Muscle layer of colon (tissue), 2 donors: ENCODE data around the gene OR8I2.
"Not testable (repeated sequence)": the region's sequence is repeated elsewhere in the genome, so short reads cannot be mapped to it uniquely, and the experiment has no call there.

Experiments
- H3K27ac ChIP-seq: one replicate; pipeline ENCODE4 v1.7.0; 2013; ENCODE audit warnings: low read depth, mild to moderate bottlenecking, low read length, moderate library complexity
- H3K27me3 ChIP-seq, 2 donors: one replicate each; pipeline ENCODE4 v1.7.0; 2013; ENCODE audit warnings: low read length in 2 of 2, mild to moderate bottlenecking in 2 of 2; ENCODE audit not compliant: insufficient read depth in 2 of 2, control insufficient read depth in 1 of 2
- H3K36me3 ChIP-seq: one replicate; pipeline ENCODE4 v1.7.0; 2013; ENCODE audit warnings: mild to moderate bottlenecking, low read length; ENCODE audit not compliant: insufficient read depth
- H3K4me1 ChIP-seq: one replicate; pipeline ENCODE4 v1.7.0; 2013; ENCODE audit warnings: mild to moderate bottlenecking, low read length; ENCODE audit not compliant: insufficient read depth
- H3K4me3 ChIP-seq, 2 donors: one replicate each; pipeline ENCODE4 v1.7.0; 2013; ENCODE audit warnings: low read length in 2 of 2, low read depth in 1 of 2, mild to moderate bottlenecking in 1 of 2, moderate library complexity in 1 of 2
- H3K9ac ChIP-seq: one replicate; pipeline ENCODE4 v1.7.0; 2013; ENCODE audit warnings: low read length
- H3K9me3 ChIP-seq: one replicate; pipeline ENCODE4 v1.7.0; 2013; ENCODE audit warnings: mild to moderate bottlenecking, low read length
- donor health status: abdominal sarcoma.
- donor health status: Adenocarcinoma of cecum.

Gene OR8I2

GRCh38 chr11:56093008-56093407, at the start of gene OR8I2:
TSS of gene OR8I2 (plus strand) at chr11:56093308. CDS start at chr11:56093308, 0 bp downstream.
- Histone ChIP-seq H3K9ac (no peak within 1 kb of the TSS), H3K36me3 (no peaks in the 10 kb centered on the region), H3K27ac (no peak within 1 kb of the TSS)

GRCh38 chr11:56045538-56045937, 47.6 kb upstream of the OR8I2 start:
- Histone ChIP-seq H3K27me3 (no peaks in the 10 kb centered on the region), H3K4me3 (no peak overlapping the region), H3K27ac (no peak overlapping the region), H3K9ac (no peak overlapping the region), H3K4me1 (no peaks in the 10 kb centered on the region), H3K36me3 (no peaks in the 10 kb centered on the region), H3K9me3 (no peaks in the 10 kb centered on the region)

More at GRCh38 chr11:56093008-56093407, at the start of gene OR8I2:
- H3K4me1 ChIP-seq = no peaks in the 10 kb centered on the region
- no peak within 1 kb of the TSS for H3K4me3 ChIP-seq
- no peaks in the 10 kb centered on the region for H3K27me3 ChIP-seq
- H3K9me3 ChIP-seq = no peaks in the 10 kb centered on the region

GRCh38 chr11:56048480-56048879, 44.6 kb upstream of the OR8I2 start:
- Histone ChIP-seq H3K27ac (no peak overlapping the region), H3K4me3 (no peak overlapping the region), H3K27me3 (no peaks in the 10 kb centered on the region), H3K9ac (no peak overlapping the region), H3K9me3 (no peaks in the 10 kb centered on the region), H3K36me3 (no peaks in the 10 kb centered on the region), H3K4me1 (no peaks in the 10 kb centered on the region)

- Histone ChIP-seq H3K27ac (no peak overlapping the region), H3K9me3 (no peaks in the 10 kb centered on the region), H3K4me1 (no peaks in the 10 kb centered on the region), H3K9ac (no peak overlapping the region), H3K27me3 (no peaks in the 10 kb centered on the region), H3K36me3 (no peaks in the 10 kb centered on the region), H3K4me3 (no peak overlapping the region)
Measured at GRCh38 chr11:56049487-56049886, 43.6 kb upstream of the OR8I2 start.

GRCh38 chr11:56056366-56056765, 36.7 kb upstream of the OR8I2 start:
- H3K9me3 ChIP-seq, H3K36me3 ChIP-seq, H3K9ac ChIP-seq, H3K27me3 ChIP-seq, H3K27ac ChIP-seq, H3K4me1 ChIP-seq, H3K4me3 ChIP-seq: not testable (repeated sequence)

- not testable (repeated sequence) for H3K27me3 ChIP-seq, H3K9me3 ChIP-seq, H3K4me1 ChIP-seq, H3K36me3 ChIP-seq, H3K27ac ChIP-seq, H3K4me3 ChIP-seq, H3K9ac ChIP-seq
Measured at GRCh38 chr11:56057661-56058237, 35.4 kb upstream of the OR8I2 start.

GRCh38 chr11:56058260-56058780, 34.8 kb upstream of the OR8I2 start:
- H3K36me3 ChIP-seq, H3K27me3 ChIP-seq, H3K4me3 ChIP-seq, H3K4me1 ChIP-seq, H3K27ac ChIP-seq, H3K9me3 ChIP-seq, H3K9ac ChIP-seq: not testable (repeated sequence)

- Histone ChIP-seq H3K4me3 (no peak overlapping the region), H3K9me3 (no peaks in the 10 kb centered on the region), H3K27ac (no peak overlapping the region), H3K27me3 (no peaks in the 10 kb centered on the region), H3K4me1 (no peaks in the 10 kb centered on the region), H3K9ac (no peak overlapping the region), H3K36me3 (no peaks in the 10 kb centered on the region)
Measured at GRCh38 chr11:56066980-56067379, 26.1 kb upstream of the OR8I2 start.

GRCh38 chr11:56089697-56090096, 3.4 kb upstream of the OR8I2 start:
- Histone ChIP-seq H3K27me3 (no peaks in the 10 kb centered on the region), H3K36me3 (no peaks in the 10 kb centered on the region), H3K9ac (no peak overlapping the region), H3K4me3 (no peak overlapping the region), H3K9me3 (no peaks in the 10 kb centered on the region), H3K4me1 (no peaks in the 10 kb centered on the region), H3K27ac (no peak overlapping the region)

GRCh38 chr11:56103210-56103737, 10.2 kb downstream of the OR8I2 start, which contains the start of gene OR8H2:
TSS of gene OR8H2 (plus strand) at chr11:56103687. CDS start at chr11:56105043, 1,356 bp downstream.
- Histone ChIP-seq H3K27ac (no peak within 1 kb of the TSS), H3K4me3 (no peak within 1 kb of the TSS), H3K9me3 (no peaks in the 10 kb centered on the region), H3K4me1 (no peaks in the 10 kb centered on the region), H3K27me3 (no peaks in the 10 kb centered on the region), H3K9ac (no peak within 1 kb of the TSS), H3K36me3 (no peaks in the 10 kb centered on the region)

GRCh38 chr11:56122073-56122472, 29.0 kb downstream of the OR8I2 start, which contains the start of gene OR8H3:
TSS of gene OR8H3 (plus strand) at chr11:56122373. CDS start at chr11:56122373, 0 bp downstream.
- Histone ChIP-seq H3K9ac (no peak within 1 kb of the TSS), H3K4me1 (no peaks in the 10 kb centered on the region)

GRCh38 chr11:56140151-56140661, 47.1 kb downstream of the OR8I2 start, which contains the start of gene OR8J3:
TSS of gene OR8J3 (minus strand) at chr11:56140201. CDS start at chr11:56137718, 2,483 bp downstream.
- Histone ChIP-seq H3K9ac (no peak within 1 kb of the TSS), H3K27me3 (no peaks in the 10 kb centered on the region), H3K4me3 (no peak within 1 kb of the TSS), H3K27ac (no peak within 1 kb of the TSS), H3K9me3 (no peaks in the 10 kb centered on the region), H3K4me1 (no peaks in the 10 kb centered on the region), H3K36me3 (no peaks in the 10 kb centered on the region)

More at GRCh38 chr11:56122073-56122472, 29.0 kb downstream of the OR8I2 start, which contains the start of gene OR8H3:
- Histone ChIP-seq H3K9me3 (no peaks in the 10 kb centered on the region), H3K4me3 (no peak within 1 kb of the TSS), H3K36me3 (no peaks in the 10 kb centered on the region), H3K27ac (no peak within 1 kb of the TSS), H3K27me3 (no peaks in the 10 kb centered on the region)
